Purkinje cell (primary cell): Measurements from ENCODE around the gene ACE. TPM values are rescaled to one million over a fixed set of nuclear protein-coding genes. Genes with fewer than 3 reads are reported as not detected.

ENCODE experiments used
- polyA plus RNA-seq: library from polyadenylated mRNA; unstranded; fragments of >200 nt; fragmentation: Nextera tagmentation; gene quantifications from 2 replicates; pipeline ENCODE4 v1.2.1, GENCODE V29; 2014

ACE gene
- polyA plus RNA-seq = not detected in 2 replicates

GRCh38 chr17:63476854-63477479 lies at the start of gene ACE:
Gene ACE, plus strand, starts transcription at chr17:63477061. Its CDS starts 34 bp downstream, at chr17:63477095.

GRCh38 chr17:63445954-63446752 lies 30.7 kb upstream of the ACE start, which contains the start of gene CYB561:
Gene CYB561, minus strand, starts transcription at chr17:63446306. Its CDS starts 8,759 bp downstream, at chr17:63437547.

GRCh38 chr17:63523253-63523855 lies 46.5 kb downstream of the ACE start, which contains the start of gene KCNH6:
Gene KCNH6, plus strand, starts transcription at chr17:63523358. Its CDS starts 56 bp downstream, at chr17:63523414.

Other genes with a start within 250 kb of the ACE start
- 11.4 TPM in 2 replicates for gene CYB561, start 30.8 kb upstream of the ACE start, polyA plus RNA-seq
- gene KCNH6, start 46.3 kb downstream of the ACE start, polyA plus RNA-seq = 0.34 and 0.81 TPM in 2 replicates
- gene DCAF7, start 73.4 kb downstream of the ACE start, polyA plus RNA-seq = 11.3 and 13.1 TPM in 2 replicates
- 13.7 and 16.8 TPM in 2 replicates for gene TACO1, start 123.8 kb downstream of the ACE start, polyA plus RNA-seq
- gene MAP3K3, start 145.4 kb downstream of the ACE start, polyA plus RNA-seq = 0.35 and 0.85 TPM in 2 replicates
- 0.11 and 1.1 TPM in 2 replicates for gene LIMD2, start 223.1 kb downstream of the ACE start, polyA plus RNA-seq